Uterus (tissue), 2 donors: ENCODE data around the gene GALNT1.

Experiments
- CTCF ChIP-seq, 4 experiments: fragments of 200-600 bp in 2 of 4; fragments of 450-650 bp in 2 of 4; sonication (generic) in 2 of 4; IDR thresholded peaks; one replicate each; pipeline ENCODE4 v1.5.1; 2016 to 2019; ENCODE audit warnings: antibody characterized with exemption in 4 of 4, mild to moderate bottlenecking in 2 of 4, moderate library complexity in 1 of 4
- POLR2A ChIP-seq, 2 donors: fragments of 450-650 bp; IDR thresholded peaks; one replicate each; pipeline ENCODE4 v1.6.1; 2016; ENCODE audit warnings: antibody characterized with exemption in 2 of 2, mild to moderate bottlenecking in 1 of 2, moderate library complexity in 1 of 2

DNA sequence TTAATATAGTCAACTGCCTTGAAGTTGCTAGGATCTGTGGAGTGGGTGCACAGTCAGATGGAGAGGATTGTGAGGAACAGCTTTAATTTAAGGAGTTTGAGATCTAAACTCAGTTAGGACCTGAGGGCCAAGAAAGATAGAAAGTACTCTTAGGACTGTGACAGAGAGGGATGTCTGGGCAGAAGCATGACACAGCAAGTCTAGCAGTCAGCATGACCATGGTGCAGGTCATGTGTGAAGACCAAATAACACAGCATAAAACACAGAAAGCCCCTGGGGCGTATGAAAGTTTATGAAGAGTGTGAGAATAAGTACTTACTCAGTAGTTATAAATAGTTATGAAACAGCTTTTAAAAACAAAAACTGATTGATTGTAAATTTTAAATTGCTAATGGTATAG is 107.2 kb downstream of the GALNT1 start:
- no peak for TF ChIP-seq CTCF (IDR thresholded peaks at IDR 0.05)
- TF ChIP-seq POLR2A (IDR thresholded peaks at IDR 0.05): no peak
